GM18505 (cell line): Measurements from ENCODE around the gene LMLN.
"Not testable (repeated sequence)": the region's sequence is repeated elsewhere in the genome, so short reads cannot be mapped to it uniquely, and the experiment has no call there.

ENCODE experiments used
- ATAC-seq: cut with Tn5 transposase; IDR thresholded peaks from one replicate; pipeline ENCODE4 v1.9.1; 2021; ENCODE audit not compliant: unreplicated experiment
- POLR2A ChIP-seq: IDR thresholded peaks from 4 replicates; pipeline ENCODE4 v1.6.1; 2011; ENCODE audit warnings: borderline replicate concordance; ENCODE audit not compliant: insufficient read depth, insufficient read length; ENCODE audit errors: extremely low read depth

Gene LMLN

GRCh38 chr3:197950677-197951061 is 9.3 kb upstream of the LMLN start:
- TF ChIP-seq POLR2A: no peak
- no peak for ATAC-seq

DNA sequence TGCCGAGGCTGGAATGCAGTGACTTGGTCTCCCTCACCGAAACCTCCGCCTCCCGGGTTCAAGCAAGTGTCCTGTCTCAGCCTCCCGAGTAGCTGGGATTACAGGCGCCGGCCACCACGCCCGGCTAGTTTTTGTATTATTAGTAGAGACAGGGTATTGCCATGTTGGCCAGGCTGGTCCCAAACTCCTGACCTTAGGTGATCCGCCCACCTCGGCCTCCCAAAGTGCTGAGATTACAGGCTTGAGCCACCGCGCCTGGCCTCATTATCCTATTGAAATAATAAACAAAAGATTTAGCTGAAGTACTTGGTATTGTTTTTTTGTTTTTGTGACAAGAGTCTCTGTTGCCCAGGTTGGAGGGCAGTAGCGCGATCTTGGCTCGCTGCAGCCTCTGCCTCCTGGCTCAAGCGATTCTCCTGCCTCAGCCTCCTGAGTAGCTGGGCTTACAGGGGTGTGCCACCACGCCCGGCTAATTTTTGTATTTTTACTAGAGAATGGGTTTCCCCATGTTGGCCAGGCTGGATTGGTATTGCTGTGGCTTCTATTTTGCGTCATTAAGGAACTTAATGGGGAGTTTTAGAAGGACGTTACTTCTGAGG is 8.5 kb upstream of the LMLN start:
- TF ChIP-seq POLR2A: no peak
- ATAC-seq: no peak

DNA sequence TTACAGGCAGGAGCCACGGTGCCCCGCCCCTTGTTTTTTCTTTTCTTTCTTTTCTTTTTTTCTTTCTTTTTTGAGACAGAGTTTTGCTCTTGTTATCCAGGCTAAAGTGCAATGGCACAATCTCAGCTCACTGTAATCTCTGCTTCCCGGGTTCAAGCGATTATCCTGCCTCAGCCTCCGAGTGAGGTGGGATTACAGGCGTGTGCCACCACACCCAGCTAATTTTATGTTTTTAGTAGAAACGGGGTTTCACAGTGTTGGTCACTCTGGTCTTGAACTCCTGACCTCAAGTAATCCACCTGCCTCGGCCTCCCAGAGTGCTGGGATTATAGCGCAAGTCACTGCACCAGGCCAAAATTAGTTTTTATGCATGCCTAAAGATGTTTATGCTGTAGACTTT is 7.6 kb upstream of the LMLN start:
- no peak for TF ChIP-seq POLR2A
- no peak for ATAC-seq

DNA sequence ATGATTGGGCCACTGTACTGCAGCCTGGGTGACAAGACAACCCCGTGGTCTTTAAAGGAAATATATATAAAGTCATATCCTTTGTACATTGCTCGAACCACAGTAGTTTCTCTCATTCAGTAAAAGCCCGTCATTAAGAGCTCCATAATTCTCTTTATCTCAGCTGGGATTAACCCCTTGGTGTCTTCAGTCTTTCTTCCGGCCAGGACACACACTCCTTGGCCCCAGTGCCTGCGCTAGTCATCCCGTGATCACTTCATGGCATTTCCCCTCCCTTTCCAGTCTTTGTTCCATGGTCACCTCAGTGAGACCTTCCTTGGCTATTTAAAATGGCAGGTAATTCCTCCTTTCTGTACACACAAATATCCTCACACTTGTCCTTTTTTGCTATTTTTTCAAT is 6.7 kb upstream of the LMLN start:
- ATAC-seq: no peak
- TF ChIP-seq POLR2A: no peak

- no peak for TF ChIP-seq POLR2A
- no peak for ATAC-seq
Measured at GRCh38 chr3:197953881-197954280, 6.1 kb upstream of the LMLN start.

DNA sequence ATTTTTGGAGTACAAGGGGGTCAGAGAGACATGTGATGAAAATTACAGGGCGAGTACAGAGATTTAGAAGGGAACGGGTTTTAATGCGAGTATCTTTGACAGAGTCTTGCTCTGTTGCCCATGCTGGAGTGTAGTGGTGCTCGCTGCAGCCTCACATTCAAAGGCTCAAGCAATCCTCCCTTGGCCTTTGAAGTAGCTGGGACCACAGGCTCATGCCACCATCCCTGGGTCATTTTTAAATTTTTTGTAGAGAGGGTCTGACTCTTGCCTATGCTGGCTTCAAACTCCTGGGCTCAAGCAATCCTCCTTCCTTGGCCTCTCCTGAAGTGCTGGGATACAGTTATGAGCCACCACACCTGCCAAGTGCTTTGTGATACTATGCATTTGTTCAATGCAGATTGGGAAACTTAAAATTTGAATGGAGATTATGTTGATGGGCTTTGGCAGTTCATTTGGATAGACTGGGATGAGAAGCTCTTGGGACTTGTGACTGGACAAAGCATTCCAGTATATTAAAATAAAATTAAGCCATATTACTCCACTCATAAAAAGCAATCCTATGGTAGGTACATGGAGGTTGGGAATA is 4.0 kb upstream of the LMLN start:
- no peak for TF ChIP-seq POLR2A
- ATAC-seq: no peak

DNA sequence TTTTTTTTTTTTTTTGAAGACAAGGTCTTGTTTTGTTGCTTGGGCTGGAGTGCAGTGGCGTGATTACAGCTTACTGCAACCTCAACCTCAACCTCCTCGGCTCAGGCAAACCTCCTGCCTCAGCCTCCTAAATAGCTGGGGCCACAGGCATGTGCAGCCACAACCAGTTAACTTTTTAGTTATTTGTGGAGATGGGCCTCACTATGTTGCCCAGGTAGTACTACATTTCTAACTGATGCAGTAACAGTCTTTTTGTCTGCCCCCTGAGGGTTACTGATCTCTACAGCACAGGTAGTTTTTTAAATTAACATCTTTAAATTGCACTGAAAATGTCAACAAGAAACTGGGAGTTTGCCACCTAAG is 3.4 kb upstream of the LMLN start:
- ATAC-seq: no peak

GRCh38 chr3:197957790-197958133 is 2.3 kb upstream of the LMLN start:
- TF ChIP-seq POLR2A: no peak
- ATAC-seq: no peak

More for the DNA sequence above, 3.4 kb upstream of the LMLN start:
- TF ChIP-seq POLR2A: no peak

GRCh38 chr3:197958346-197958745 is 1.7 kb upstream of the LMLN start:
- ATAC-seq: no peak
- TF ChIP-seq POLR2A: no peak

GRCh38 chr3:197958848-197959247 is 1.2 kb upstream of the LMLN start:
- ATAC-seq: not testable (repeated sequence)

DNA sequence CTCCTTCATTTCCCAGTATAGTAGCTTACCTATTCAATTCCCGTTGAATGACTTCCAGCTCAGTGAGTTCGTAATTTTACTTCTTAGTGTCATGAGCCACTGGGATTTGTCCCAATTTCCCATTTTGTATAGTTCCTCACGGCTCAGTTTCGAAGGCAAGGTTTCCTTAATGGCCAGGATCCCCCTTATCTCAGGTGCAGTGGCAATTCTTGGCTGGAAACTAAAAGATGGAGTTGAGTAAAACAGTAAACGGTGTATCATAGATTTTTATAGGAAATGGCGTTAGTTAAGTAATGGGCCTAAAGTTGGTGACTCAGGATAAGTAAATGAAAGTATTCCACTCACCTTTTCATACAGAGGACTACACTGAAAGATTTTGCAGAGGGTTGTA is 522 bp upstream of the LMLN start:
- no peak for TF ChIP-seq POLR2A
- ATAC-seq: no peak

- no peak for TF ChIP-seq POLR2A
Measured at GRCh38 chr3:197960694-197961581, 921 bp downstream of the LMLN start.

DNA sequence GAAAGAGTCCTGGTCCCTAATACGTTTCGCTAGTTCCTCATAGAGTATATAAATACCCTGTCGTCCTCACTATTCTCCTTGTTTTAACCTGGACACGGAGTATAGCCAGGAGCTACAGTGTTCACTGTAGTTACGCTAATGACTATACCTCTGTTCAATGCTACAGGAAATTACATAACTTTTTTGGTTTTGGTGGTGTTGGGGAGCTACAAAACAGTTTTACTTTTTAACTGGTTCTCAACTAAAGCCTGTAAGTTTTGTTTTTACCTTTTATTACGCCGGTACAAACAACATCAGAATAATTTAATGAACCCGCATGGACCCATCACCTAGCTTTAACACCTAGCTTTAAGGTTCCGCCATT is 1.5 kb downstream of the LMLN start:
- TF ChIP-seq POLR2A: no peak
- ATAC-seq: no peak

More at GRCh38 chr3:197960694-197961581, 921 bp downstream of the LMLN start:
- ATAC-seq: no peak

DNA sequence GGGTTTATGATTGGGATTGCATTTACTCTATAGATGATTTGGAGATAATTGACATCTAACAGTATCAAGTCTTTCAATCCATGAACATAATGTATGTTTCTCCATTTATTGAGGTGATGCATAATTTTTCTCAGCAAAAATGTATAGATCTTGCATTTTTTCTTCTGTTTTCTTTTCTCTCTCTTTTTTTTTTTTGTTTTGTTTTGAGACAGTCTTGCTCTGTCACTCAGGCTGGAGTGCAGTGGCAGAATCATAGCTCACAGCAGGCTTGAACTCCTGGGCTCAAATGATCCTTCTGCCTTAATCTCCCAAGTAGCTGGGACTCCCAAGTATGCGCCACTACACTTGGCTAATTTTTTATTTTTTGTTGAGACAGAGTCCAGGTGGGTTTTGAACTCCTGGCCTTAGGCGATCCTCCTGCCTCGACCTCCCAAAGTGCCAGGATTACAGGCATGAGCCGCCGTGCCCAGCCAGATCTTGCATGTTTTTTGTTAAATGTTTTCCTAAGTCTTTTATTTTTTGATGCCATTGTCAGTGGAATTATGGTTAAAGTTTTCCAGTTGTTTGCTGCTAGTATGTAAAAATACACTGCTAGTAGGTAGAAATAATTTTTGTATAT is 3.1 kb downstream of the LMLN start:
- ATAC-seq: no peak
- TF ChIP-seq POLR2A: no peak

DNA sequence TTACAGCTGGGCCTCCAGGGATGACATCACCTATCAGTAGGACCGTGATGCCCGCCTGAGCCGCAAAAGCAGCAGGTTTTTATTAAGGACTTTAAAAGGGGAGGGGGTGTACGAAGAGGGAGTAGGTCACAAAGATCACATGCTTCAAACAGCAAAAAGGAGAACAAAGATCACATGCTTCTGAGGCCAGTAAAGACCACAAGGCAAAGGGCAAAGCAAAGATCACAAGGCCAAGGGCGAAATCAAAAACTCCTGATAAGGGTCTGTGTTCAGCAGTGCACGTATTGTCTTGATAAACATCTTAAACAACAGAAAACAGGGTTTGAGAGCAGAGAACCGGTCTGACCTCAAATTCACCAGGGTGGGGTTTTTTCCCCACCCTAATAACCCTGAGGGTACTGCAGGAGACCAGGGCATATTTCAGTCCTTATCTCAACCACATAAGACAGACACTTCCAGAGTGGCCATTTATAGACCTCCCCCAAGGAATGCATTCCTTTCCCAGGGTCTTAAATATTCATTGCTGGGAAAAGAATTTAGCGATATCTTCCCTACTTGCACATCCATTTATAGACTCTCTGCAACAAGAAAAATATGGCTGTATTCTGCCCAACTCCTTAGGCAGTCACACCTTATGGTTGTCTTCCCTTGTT is 7.4 kb downstream of the LMLN start:
- not testable (repeated sequence) for ATAC-seq
